ENCODE measurements around the gene TMEM179. TPM values are rescaled to one million over a fixed set of nuclear protein-coding genes. Genes with fewer than 3 reads are reported as not detected.

The TMEM179 gene
- total RNA-seq, 1 donor from 2014 or later, result 0.75 TPM

DNA sequence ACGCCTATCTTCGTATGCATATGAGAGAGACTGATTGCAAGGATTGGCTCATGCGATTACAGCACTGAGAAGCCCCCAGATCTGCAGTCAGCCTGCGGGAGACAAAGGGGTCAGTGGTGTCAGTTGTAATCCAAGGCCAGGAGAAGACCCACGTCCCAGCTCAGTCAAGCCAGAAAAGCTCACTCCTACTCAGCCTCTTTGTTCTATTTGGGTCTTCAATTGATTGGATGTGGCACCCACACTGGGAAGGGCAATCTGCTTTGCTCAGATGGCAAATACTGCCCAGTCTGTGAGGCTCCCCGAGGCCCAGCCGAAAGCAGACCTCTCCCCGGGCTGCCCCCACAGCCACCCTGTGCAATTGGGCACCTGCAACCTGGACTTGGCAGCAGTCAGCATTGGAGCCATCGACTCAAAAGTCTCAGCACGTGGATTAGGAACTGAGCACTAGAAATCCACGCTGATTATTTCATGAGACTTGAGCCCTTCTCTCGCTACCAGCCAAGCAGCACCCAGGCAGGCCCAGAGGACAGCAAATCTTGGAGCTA, 39.6 kb upstream of the TMEM179 start:
- peaks cover 6% of the 10 kb centered on the region for H3K36me3 Mint-ChIP-seq (ENCODE audit: low read depth)
- DNase-seq (ENCODE audit: low spot score), result peak; percentile 49
- H3K27ac Mint-ChIP-seq (ENCODE audit: unreplicated experiment), result no peak overlapping the region
- no peak overlapping the region for H3K4me3 Mint-ChIP-seq (ENCODE audit: unreplicated experiment)
- H3K27me3 Mint-ChIP-seq (ENCODE audit: low read depth), result peaks cover 14% of the 10 kb centered on the region
- TF ChIP-seq, protein P1, sequence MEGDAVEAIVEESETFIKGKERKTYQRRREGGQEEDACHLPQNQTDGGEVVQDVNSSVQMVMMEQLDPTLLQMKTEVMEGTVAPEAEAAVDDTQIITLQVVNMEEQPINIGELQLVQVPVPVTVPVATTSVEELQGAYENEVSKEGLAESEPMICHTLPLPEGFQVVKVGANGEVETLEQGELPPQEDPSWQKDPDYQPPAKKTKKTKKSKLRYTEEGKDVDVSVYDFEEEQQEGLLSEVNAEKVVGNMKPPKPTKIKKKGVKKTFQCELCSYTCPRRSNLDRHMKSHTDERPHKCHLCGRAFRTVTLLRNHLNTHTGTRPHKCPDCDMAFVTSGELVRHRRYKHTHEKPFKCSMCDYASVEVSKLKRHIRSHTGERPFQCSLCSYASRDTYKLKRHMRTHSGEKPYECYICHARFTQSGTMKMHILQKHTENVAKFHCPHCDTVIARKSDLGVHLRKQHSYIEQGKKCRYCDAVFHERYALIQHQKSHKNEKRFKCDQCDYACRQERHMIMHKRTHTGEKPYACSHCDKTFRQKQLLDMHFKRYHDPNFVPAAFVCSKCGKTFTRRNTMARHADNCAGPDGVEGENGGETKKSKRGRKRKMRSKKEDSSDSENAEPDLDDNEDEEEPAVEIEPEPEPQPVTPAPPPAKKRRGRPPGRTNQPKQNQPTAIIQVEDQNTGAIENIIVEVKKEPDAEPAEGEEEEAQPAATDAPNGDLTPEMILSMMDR (IDR thresholded peaks at IDR 0.05), result no peak
- no peaks in the 10 kb centered on the region for H3K4me1 Mint-ChIP-seq (ENCODE audit: low read depth)
- peaks cover 14% of the 10 kb centered on the region for H3K9me3 Mint-ChIP-seq (ENCODE audit: low read depth)

DNA sequence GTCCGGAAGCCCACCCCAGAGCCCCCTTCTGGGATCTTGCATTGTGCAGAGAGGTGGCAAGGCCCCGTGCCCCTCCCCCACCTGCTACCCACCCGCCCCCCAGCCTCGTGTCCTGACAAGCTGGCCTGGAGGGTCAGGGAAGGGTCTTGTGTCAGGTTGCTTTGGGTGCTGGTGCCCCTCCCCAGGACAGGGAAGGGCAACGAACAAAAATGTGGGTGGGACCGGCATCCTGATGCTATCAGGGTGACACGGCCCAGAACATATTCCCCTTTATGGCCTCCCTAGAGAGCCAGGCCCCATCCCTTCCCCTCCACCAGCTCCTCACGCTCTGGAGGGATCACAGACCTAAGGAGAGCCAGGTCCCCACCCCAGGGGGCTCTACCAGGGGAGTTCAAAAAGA, 38.7 kb upstream of the TMEM179 start:
- peaks cover 20% of the 10 kb centered on the region for H3K27me3 Mint-ChIP-seq (ENCODE audit: low read depth)
- H3K4me1 Mint-ChIP-seq (ENCODE audit: low read depth), result no peaks in the 10 kb centered on the region
- H3K4me3 Mint-ChIP-seq (ENCODE audit: unreplicated experiment), result no peak overlapping the region
- TF ChIP-seq, protein P1 (IDR thresholded peaks at IDR 0.05), result no peak
- peaks cover 6% of the 10 kb centered on the region for H3K36me3 Mint-ChIP-seq (ENCODE audit: low read depth)
- peak; percentile 61 for DNase-seq (ENCODE audit: low spot score)
- H3K9me3 Mint-ChIP-seq (ENCODE audit: low read depth), result peaks cover 14% of the 10 kb centered on the region
- H3K27ac Mint-ChIP-seq (ENCODE audit: unreplicated experiment), result no peak overlapping the region

DNA sequence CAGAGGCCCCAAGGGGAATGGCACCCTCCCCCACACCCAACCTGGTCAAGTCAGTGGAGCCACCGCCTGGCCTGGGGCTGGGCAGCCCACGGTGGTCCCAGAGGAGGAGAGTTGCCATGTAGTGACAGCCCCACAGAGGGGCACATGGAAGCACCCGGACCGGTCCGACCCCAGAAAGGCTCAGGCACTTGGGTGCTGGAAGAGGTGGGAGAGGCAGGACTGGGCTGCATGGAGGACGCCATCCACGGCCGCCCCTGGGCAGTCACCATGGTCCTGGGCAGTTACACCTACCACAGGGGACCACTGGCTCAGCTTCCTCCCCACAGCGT, 37.9 kb upstream of the TMEM179 start:
- peaks cover 28% of the 10 kb centered on the region for H3K27me3 Mint-ChIP-seq (ENCODE audit: low read depth)
- H3K27ac Mint-ChIP-seq (ENCODE audit: unreplicated experiment), result no peak overlapping the region
- TF ChIP-seq, protein P1 (IDR thresholded peaks at IDR 0.05), result no peak
- peak; percentile 80 for DNase-seq (ENCODE audit: low spot score)
- H3K4me1 Mint-ChIP-seq (ENCODE audit: low read depth), result no peaks in the 10 kb centered on the region
- H3K9me3 Mint-ChIP-seq (ENCODE audit: low read depth), result peaks cover 14% of the 10 kb centered on the region
- no peak overlapping the region for H3K4me3 Mint-ChIP-seq (ENCODE audit: unreplicated experiment)
- H3K36me3 Mint-ChIP-seq (ENCODE audit: low read depth), result peaks cover 6% of the 10 kb centered on the region

DNA sequence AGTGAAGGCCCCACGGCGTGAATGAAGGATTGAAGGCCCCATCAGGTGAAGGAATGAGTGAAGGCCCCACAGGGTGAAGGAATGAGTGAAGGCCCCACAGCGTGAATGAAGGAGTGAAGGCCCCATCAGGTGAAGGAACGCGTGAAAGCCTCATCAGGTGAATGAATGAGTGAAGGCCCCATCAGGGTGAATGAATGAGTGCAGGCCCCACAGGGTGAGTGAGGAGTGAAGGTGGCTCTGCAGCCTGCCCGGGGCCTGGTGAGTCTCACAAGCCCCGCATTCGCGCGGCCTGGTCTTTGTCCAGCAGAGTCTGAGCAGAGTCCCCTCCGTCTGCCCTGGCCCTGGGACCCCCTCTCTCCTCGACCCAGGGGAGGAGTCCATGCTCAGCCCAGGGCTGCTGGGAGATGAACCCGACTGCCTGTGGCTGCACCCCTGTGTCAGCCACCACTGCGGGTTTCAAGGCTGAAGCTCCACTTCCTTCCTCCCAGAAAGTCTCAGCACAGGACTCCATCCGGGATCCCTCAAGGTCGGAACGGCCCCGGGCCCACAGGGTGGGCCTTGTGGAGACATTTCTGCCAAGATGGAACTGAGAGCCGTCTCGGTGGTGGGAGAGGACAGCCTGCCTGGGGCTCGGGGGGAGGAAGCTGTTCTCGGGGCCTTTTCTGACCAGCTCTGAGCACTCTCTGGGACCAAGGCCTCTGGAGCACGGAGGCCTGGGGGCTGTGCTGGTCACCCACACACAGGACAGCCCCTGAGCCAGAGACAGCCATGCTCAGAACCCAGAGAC, 37.4 kb upstream of the TMEM179 start:
- peaks cover 31% of the 10 kb centered on the region for H3K27me3 Mint-ChIP-seq (ENCODE audit: low read depth)
- peaks cover 6% of the 10 kb centered on the region for H3K36me3 Mint-ChIP-seq (ENCODE audit: low read depth)
- H3K9me3 Mint-ChIP-seq (ENCODE audit: low read depth), result peaks cover 14% of the 10 kb centered on the region
- no peak overlapping the region for H3K4me3 Mint-ChIP-seq (ENCODE audit: unreplicated experiment)
- H3K4me1 Mint-ChIP-seq (ENCODE audit: low read depth), result no peaks in the 10 kb centered on the region
- no peak overlapping the region for H3K27ac Mint-ChIP-seq (ENCODE audit: unreplicated experiment)
- peak; percentile 43 for DNase-seq (ENCODE audit: low spot score)
- TF ChIP-seq, protein P1 (IDR thresholded peaks at IDR 0.05), result no peak

DNA sequence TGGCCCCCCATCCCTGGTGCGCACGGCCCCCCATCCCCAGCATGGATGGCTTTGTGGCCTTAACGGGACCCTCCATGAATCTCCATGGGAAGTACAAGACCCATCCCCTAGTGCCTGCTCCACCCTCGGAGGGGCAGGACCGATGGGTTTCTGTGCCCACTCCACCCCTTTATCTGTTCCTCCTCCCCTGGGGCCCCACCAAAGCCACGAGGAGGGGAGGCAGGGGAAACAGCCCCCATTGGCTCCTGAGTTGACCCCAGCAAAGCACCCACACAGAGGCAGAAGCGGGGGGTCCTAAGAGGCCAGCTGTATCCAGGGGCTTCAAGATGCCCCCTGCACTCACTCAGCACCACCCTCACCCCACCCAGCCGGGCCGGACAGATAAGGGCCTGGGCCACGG, 36.1 kb upstream of the TMEM179 start:
- DNase-seq (ENCODE audit: low spot score), result no peak
- Mint-ChIP-seq H3K36me3 (ENCODE audit: low read depth) (peaks cover 4% of the 10 kb centered on the region), H3K27ac (ENCODE audit: unreplicated experiment) (no peak overlapping the region), H3K4me3 (ENCODE audit: unreplicated experiment) (no peak overlapping the region), H3K27me3 (ENCODE audit: low read depth) (peaks cover 27% of the 10 kb centered on the region), H3K9me3 (ENCODE audit: low read depth) (peaks cover 8% of the 10 kb centered on the region), H3K4me1 (ENCODE audit: low read depth) (no peaks in the 10 kb centered on the region)
- TF ChIP-seq, protein P1 (IDR thresholded peaks at IDR 0.05), result no peak
